Hepatocyte (in vitro differentiated cells): ENCODE measurements around the gene PINLYP.

Experiments
- CTCF ChIP-seq: fragments of 200-600 bp; sonication (generic); IDR thresholded peaks from 2 replicates; pipeline ENCODE4 v1.5.1; 2016; ENCODE audit warnings: antibody characterized with exemption, mild to moderate bottlenecking; ENCODE audit not compliant: poor library complexity
- EZH2 ChIP-seq: fragments of 200-600 bp; sonication (generic); IDR thresholded peaks from 2 replicates; pipeline ENCODE4 v1.6.1; 2016; ENCODE audit warnings: antibody characterized with exemption, mild to moderate bottlenecking, borderline replicate concordance

- TF ChIP-seq CTCF, result no peak
- TF ChIP-seq EZH2, result no peak
Measured at GRCh38 chr19:43560687-43561086, 14.9 kb upstream of the PINLYP start.
